HUES64 (cell line): ENCODE measurements around the gene LZTS3.
"Not testable (repeated sequence)": the region's sequence is repeated elsewhere in the genome, so short reads cannot be mapped to it uniquely, and the experiment has no call there.

Experiments used
- H3K27ac ChIP-seq: 2 replicates; pipeline ENCODE4 v1.7.0; 2013; ENCODE audit warnings: low read depth, low read length, inconsistent platforms
- H3K27me3 ChIP-seq: 2 replicates; pipeline ENCODE4 v1.6.1; 2013; ENCODE audit warnings: mild to moderate bottlenecking, low read length; ENCODE audit not compliant: insufficient read depth
- H3K36me3 ChIP-seq: 2 replicates; pipeline ENCODE4 v1.6.1; 2013; ENCODE audit warnings: mild to moderate bottlenecking, low read length; ENCODE audit not compliant: insufficient read depth
- H3K4me1 ChIP-seq: 2 replicates; pipeline ENCODE4 v1.6.1; 2013; ENCODE audit warnings: mild to moderate bottlenecking, low read length, moderate library complexity; ENCODE audit not compliant: insufficient read depth
- H3K4me3 ChIP-seq: 2 replicates; pipeline ENCODE4 v1.5.1; 2013; ENCODE audit warnings: mild to moderate bottlenecking, low read length, moderate library complexity
- H3K9ac ChIP-seq: 2 replicates; pipeline ENCODE4 v1.6.1; 2013; ENCODE audit warnings: mild to moderate bottlenecking, low read depth, low read length
- H3K9me3 ChIP-seq: 2 replicates; pipeline ENCODE4 v1.6.1; 2013; ENCODE audit warnings: low read depth, low read length; ENCODE audit not compliant: insufficient read depth
- WGBS: fragments of 150-250, 120-280 bp; methylation state at CpG from one replicate; pipeline ENCODE4 v1.1.7; 2013; ENCODE audit warnings: missing lambda C conversion rate; 5-methylcytosine and 5-hydroxymethylcytosine counted together

LZTS3 gene

DNA sequence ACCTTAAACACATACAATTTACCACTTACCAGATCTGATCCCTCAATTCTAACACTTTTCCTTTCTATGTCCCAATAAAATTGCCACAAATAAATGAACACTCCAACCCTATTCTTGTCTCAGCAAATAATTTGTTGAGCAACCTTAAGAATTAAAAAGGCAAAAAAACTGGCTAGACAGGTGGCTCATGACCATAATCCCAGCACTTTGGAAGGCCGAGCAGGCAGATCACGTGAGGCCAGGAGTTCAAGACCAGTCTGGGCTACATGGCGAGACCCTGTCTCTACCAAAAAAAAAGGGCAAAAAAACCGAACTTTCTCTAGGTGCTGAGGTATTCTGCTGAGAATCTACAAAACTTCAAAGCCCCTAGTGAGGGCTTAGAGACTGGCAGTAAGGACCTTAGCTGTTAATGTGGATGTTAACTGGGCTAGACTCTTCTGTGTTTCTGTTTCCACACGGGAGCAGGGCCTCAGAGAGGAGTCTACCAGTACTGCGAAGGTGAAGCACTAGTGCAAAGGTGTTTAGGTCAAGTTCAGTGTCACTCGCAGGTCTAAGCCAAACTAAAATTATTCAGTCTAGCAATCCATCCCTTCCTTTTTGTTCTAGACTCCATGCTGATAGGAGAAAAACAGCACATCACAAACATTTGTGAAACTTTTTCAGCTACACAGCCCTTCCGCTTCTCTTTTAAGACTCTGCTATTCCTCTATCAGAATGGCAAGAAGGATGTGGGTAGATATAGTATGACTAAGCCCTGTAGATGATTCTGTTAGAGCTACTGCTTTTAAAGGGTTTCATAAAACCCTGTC, 16.3 kb downstream of the LZTS3 start:
- Histone ChIP-seq H3K27me3 (no peaks in the 10 kb centered on the region), H3K9ac (no peak overlapping the region), H3K9me3 (no peaks in the 10 kb centered on the region), H3K4me3 (no peak overlapping the region), H3K36me3 (peaks cover 19% of the 10 kb centered on the region; the same call in 1 of the 2 replicates), H3K4me1 (peaks cover 2% of the 10 kb centered on the region; the same call in 1 of the 2 replicates), H3K27ac (no peak overlapping the region)
- WGBS: 93% methylated on average over 7 of the region's 8 CpGs

- WGBS: 92% methylated on average over 10 of the region's 10 CpGs
- not testable (repeated sequence) for H3K9ac ChIP-seq, H3K4me3 ChIP-seq, H3K27me3 ChIP-seq, H3K27ac ChIP-seq, H3K9me3 ChIP-seq, H3K4me1 ChIP-seq
- H3K36me3 ChIP-seq: peaks cover 49% of the 10 kb centered on the region
Measured at GRCh38 chr20:3152057-3152644, 21.2 kb downstream of the LZTS3 start.

- Histone ChIP-seq H3K27me3 (no peaks in the 10 kb centered on the region), H3K9ac (no peak overlapping the region), H3K4me3 (no peak overlapping the region), H3K36me3 (peaks cover 58% of the 10 kb centered on the region), H3K9me3 (no peaks in the 10 kb centered on the region), H3K4me1 (no peaks in the 10 kb centered on the region), H3K27ac (no peak overlapping the region)
Measured at GRCh38 chr20:3150908-3151307, 22.4 kb downstream of the LZTS3 start.

GRCh38 chr20:3146732-3147341, 26.5 kb downstream of the LZTS3 start:
- H3K4me1 ChIP-seq: no peaks in the 10 kb centered on the region
- H3K36me3 ChIP-seq: peaks cover 42% of the 10 kb centered on the region
- WGBS: 98% methylated on average over 10 of the region's 10 CpGs
- no peaks in the 10 kb centered on the region for H3K27me3 ChIP-seq
- no peak overlapping the region for H3K4me3 ChIP-seq
- H3K9me3 ChIP-seq: no peaks in the 10 kb centered on the region; the same call in 1 of the 2 replicates
- H3K27ac ChIP-seq: no peak overlapping the region
- no peak overlapping the region for H3K9ac ChIP-seq

GRCh38 chr20:3141757-3142156, 31.6 kb downstream of the LZTS3 start:
- Histone ChIP-seq H3K9me3 (no peaks in the 10 kb centered on the region; the same call in 1 of the 2 replicates), H3K27ac (no peak overlapping the region), H3K4me3 (no peak overlapping the region), H3K27me3 (no peaks in the 10 kb centered on the region), H3K9ac (no peak overlapping the region), H3K4me1 (no peaks in the 10 kb centered on the region), H3K36me3 (peaks cover 8% of the 10 kb centered on the region)
- 98% methylated on average over 3 of the region's 3 CpGs for WGBS

- H3K27ac ChIP-seq: no peak overlapping the region
- H3K4me3 ChIP-seq: no peak overlapping the region
- 88% methylated on average over 2 of the region's 2 CpGs for WGBS
- no peaks in the 10 kb centered on the region for H3K27me3 ChIP-seq
- no peaks in the 10 kb centered on the region for H3K9me3 ChIP-seq
- H3K9ac ChIP-seq: no peak overlapping the region
- H3K36me3 ChIP-seq: no peaks in the 10 kb centered on the region
- H3K4me1 ChIP-seq: no peaks in the 10 kb centered on the region
Measured at GRCh38 chr20:3137492-3137891, 35.9 kb downstream of the LZTS3 start.

DNA sequence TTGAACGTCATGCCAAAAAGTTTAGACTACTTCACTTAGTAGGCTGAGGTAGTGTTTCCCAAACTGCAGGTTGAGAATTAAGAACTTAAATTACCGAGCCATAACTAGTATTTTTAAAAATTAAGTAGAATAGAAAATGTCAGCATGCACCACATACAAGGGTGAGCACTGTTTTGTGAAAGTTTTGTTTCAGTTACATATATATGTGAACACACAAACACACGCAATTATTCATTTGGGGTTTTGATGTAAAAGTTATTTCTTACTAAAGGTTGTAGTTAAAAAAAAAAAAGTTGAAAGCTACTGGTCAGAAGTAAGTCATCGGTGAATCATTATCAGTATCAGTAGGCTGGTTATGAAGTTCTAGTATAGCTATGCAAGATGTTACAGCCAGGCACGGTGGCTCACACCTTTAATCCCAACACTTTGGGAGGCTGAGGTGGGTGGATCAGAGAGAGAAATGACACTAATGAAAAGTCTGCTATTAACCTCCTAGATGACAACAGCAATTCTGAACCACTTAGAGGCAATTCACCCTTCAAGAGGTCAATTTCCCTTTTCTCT, 37.8 kb downstream of the LZTS3 start:
- WGBS: 90% methylated on average over 5 of the region's 5 CpGs
- H3K9me3 ChIP-seq: no peaks in the 10 kb centered on the region
- no peak overlapping the region for H3K27ac ChIP-seq
- no peak overlapping the region for H3K4me3 ChIP-seq
- H3K27me3 ChIP-seq: no peaks in the 10 kb centered on the region
- H3K4me1 ChIP-seq: no peaks in the 10 kb centered on the region
- no peaks in the 10 kb centered on the region for H3K36me3 ChIP-seq
- no peak overlapping the region for H3K9ac ChIP-seq

DNA sequence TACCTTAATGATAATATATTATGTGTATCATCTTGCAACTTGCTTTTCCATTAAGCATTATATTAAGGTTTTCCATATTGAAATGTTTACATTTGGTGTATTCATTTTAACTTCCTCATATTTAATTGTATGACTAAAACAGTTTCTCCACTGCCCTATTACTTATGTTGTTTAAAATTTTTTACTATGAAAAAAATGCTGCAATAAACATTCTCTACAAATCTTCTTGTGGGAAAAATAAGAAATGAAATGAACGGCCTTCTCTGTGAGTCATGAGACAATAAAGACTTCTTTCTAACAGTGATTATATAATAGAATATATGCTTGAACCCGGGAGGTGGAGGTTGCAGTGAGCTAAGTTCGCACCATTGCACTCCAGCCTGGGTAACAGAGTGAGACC, 39.2 kb downstream of the LZTS3 start:
- Histone ChIP-seq H3K9me3 (no peaks in the 10 kb centered on the region), H3K4me3 (no peak overlapping the region), H3K27ac (no peak overlapping the region), H3K9ac (no peak overlapping the region), H3K4me1 (no peaks in the 10 kb centered on the region), H3K36me3 (no peaks in the 10 kb centered on the region), H3K27me3 (no peaks in the 10 kb centered on the region)
- 98% methylated on average over 2 of the region's 3 CpGs for WGBS

DNA sequence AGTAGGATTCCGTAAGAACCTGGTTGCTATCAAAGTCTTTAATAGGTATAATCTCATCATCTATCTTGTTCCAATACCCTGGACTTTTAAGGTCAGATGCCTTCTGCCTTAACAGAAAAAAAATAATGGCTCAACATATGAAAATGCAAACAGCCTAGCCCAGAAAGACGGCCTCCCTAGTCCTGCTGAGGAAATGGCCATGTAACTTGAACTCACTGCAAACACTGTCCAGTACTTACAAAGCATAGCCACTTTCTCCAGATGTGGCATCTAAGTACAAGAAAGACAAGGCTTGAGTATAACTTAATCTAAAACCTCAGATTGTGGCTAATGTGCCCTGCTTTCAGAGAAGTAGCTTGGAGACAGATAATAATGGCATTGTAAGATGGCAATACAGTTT, 40.2 kb downstream of the LZTS3 start:
- Histone ChIP-seq H3K4me3 (no peak overlapping the region), H3K27ac (no peak overlapping the region), H3K4me1 (no peaks in the 10 kb centered on the region), H3K9ac (no peak overlapping the region), H3K27me3 (no peaks in the 10 kb centered on the region), H3K36me3 (no peaks in the 10 kb centered on the region), H3K9me3 (no peaks in the 10 kb centered on the region)
- 98% methylated on average over 2 of the region's 2 CpGs for WGBS

DNA sequence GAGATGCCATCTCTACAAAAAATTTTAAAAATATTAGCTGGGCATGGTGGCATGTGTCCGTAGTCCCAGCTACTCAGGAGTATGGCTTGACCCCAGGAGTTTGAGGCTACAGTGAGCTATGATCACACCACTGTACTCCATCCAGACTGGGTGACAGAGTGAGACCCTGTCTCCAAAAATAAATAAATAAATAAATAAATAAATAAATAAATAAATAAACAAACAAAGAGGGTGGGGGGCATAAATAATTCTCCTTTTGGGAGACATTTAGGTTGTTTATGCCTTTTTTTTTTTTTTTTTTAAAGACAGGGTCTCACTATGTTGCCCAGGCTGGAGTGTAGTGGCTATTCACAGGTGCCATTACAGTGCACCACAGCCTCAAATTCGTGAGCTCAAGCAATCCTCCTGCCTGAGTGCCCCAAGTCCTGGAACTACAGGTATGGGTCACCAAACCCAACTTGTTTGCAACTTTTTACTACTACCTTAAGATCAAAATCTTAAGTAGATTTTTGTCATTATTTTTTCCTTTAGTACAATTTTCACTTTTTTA, 43.2 kb downstream of the LZTS3 start:
- H3K9me3 ChIP-seq: no peaks in the 10 kb centered on the region
- H3K4me1 ChIP-seq: no peaks in the 10 kb centered on the region
- no peaks in the 10 kb centered on the region for H3K27me3 ChIP-seq
- H3K27ac ChIP-seq: no peak overlapping the region
- no peaks in the 10 kb centered on the region for H3K36me3 ChIP-seq
- no peak overlapping the region for H3K9ac ChIP-seq
- H3K4me3 ChIP-seq: no peak overlapping the region
- WGBS: 89% methylated on average over 2 of the region's 2 CpGs

- H3K27me3 ChIP-seq: no peaks in the 10 kb centered on the region
- H3K9me3 ChIP-seq: no peaks in the 10 kb centered on the region
- no peaks in the 10 kb centered on the region for H3K4me1 ChIP-seq
- no peak overlapping the region for H3K9ac ChIP-seq
- H3K27ac ChIP-seq: no peak overlapping the region
- H3K36me3 ChIP-seq: no peaks in the 10 kb centered on the region
- no peak overlapping the region for H3K4me3 ChIP-seq
- whole genome bisulfite sequencing: 95% methylated on average over 4 of the region's 4 CpGs
Measured at GRCh38 chr20:3129094-3129493, 44.3 kb downstream of the LZTS3 start.
